IMR-90 (cell line): ENCODE results near the gene CNP. TPM values are rescaled to one million over a fixed set of nuclear protein-coding genes. Genes with fewer than 3 reads are reported as not detected.

Experiments
- ATAC-seq: fragments of 200-7000 bp; cut with Tn5 transposase; 2 replicates; pipeline ENCODE4 v1.9.1; 2020; ENCODE audit warnings: low read depth, mild to moderate bottlenecking, moderate library complexity
- BruUV-seq: library from RNA; stranded (reverse); fragments of 400-500 nt; replicated peaks from 2 replicates; lab custom pipeline; 2021; lab: Mats Ljungman, UMichigan
- CTCF ChIA-PET: fragments of 300-600 bp; formaldehyde crosslinking; extraction: SDS; loops from one replicate; lab custom pipeline; 2021; ENCODE audit warnings: antibody characterized with exemption; lab: Yijun Ruan, JAX
- POLR2A ChIA-PET: fragments of 300-600 bp; sonication (Branson Sonifier 250); formaldehyde crosslinking; loops from one replicate; lab custom pipeline; 2022; ENCODE audit warnings: antibody characterized with exemption; ENCODE audit not compliant: unreplicated experiment; lab: Charles Lee
- DNase-seq: peaks from one replicate; pipeline ENCODE4 v3.0.0; 2013
- H2AFZ ChIP-seq: replicated peaks from 2 replicates; pipeline ENCODE3; 2013; ENCODE audit warnings: low read length, mild to moderate bottlenecking; ENCODE audit not compliant: poor library complexity
- H2AK5ac ChIP-seq: 2 replicates; pipeline ENCODE4 v1.6.1; 2013; ENCODE audit warnings: low read depth, low read length, inconsistent platforms
- H2AK9ac ChIP-seq: replicated peaks from 2 replicates; pipeline ENCODE3; 2013; ENCODE audit warnings: mild to moderate bottlenecking, low read depth, low read length, moderate library complexity; ENCODE audit not compliant: poor library complexity
- H2BK120ac ChIP-seq: 2 replicates; pipeline ENCODE4 v1.6.1; 2013; ENCODE audit warnings: low read depth, low read length, inconsistent platforms
- H2BK15ac ChIP-seq: 3 replicates; pipeline ENCODE4 v1.6.1; 2013; ENCODE audit warnings: low read depth, low read length, inconsistent platforms
- H2BK20ac ChIP-seq: 2 replicates; pipeline ENCODE4 v1.6.1; 2013; ENCODE audit warnings: low read depth, mild to moderate bottlenecking, inconsistent platforms, low read length, moderate library complexity
- H2BK5ac ChIP-seq: 2 replicates; pipeline ENCODE4 v1.6.1; 2013; ENCODE audit warnings: mild to moderate bottlenecking, low read depth, low read length, inconsistent platforms; ENCODE audit not compliant: poor library complexity, severe bottlenecking
- H3K14ac ChIP-seq: replicated peaks from 2 replicates; pipeline ENCODE4 v1.6.1; 2013; ENCODE audit warnings: low read depth, low read length, inconsistent platforms
- H3K18ac ChIP-seq: 2 replicates; pipeline ENCODE4 v1.6.1; 2013; ENCODE audit warnings: low read depth, low read length, control low read depth
- H3K23ac ChIP-seq: 2 replicates; pipeline ENCODE4 v1.6.1; 2013; ENCODE audit warnings: low read depth, low read length, inconsistent platforms
- H3K27ac ChIP-seq: 2 replicates; pipeline ENCODE4 v1.5.1; 2013; ENCODE audit warnings: mild to moderate bottlenecking, control low read depth, low read length; ENCODE audit not compliant: insufficient read depth
- H3K27me3 ChIP-seq: 2 replicates; pipeline ENCODE4 v1.6.1; 2013; ENCODE audit warnings: low read length; ENCODE audit not compliant: control insufficient read depth, insufficient read depth
- H3K36me3 ChIP-seq: 2 replicates; pipeline ENCODE4 v1.6.1; 2013; ENCODE audit warnings: low read length, mixed read lengths; ENCODE audit not compliant: control insufficient read depth, insufficient read depth
- H3K4ac ChIP-seq: 2 replicates; pipeline ENCODE4 v1.6.1; 2013; ENCODE audit warnings: low read depth, low read length, inconsistent platforms
- H3K4me1 ChIP-seq: 2 replicates; pipeline ENCODE4 v1.6.1; 2013; ENCODE audit warnings: low read length, mixed read lengths; ENCODE audit not compliant: control insufficient read depth, insufficient read depth
- H3K4me2 ChIP-seq: 2 replicates; pipeline ENCODE4 v1.6.1; 2013; ENCODE audit warnings: low read depth, mild to moderate bottlenecking, control low read depth, low read length, moderate library complexity
- H3K4me3 ChIP-seq: 2 replicates; pipeline ENCODE4 v1.5.1; 2013; ENCODE audit warnings: low read depth, mild to moderate bottlenecking, control low read depth, low read length, moderate library complexity; ENCODE audit not compliant: insufficient read depth
- H3K56ac ChIP-seq: 2 replicates; pipeline ENCODE4 v1.6.1; 2013; ENCODE audit warnings: low read length, inconsistent platforms; ENCODE audit not compliant: insufficient read depth; ENCODE audit errors: extremely low read depth
- H3K79me1 ChIP-seq, 2 experiments: 2 replicates each; pipeline ENCODE4 v1.6.1; 2013; ENCODE audit warnings: low read length in 2 of 2, inconsistent platforms in 1 of 2, low read depth in 1 of 2
- H3K9ac ChIP-seq: 2 replicates; pipeline ENCODE4 v1.6.1; 2013; ENCODE audit warnings: low read depth, low read length, control low read depth
- H3K9me1 ChIP-seq: 2 replicates; pipeline ENCODE4 v1.6.1; 2013; ENCODE audit warnings: low read length, inconsistent platforms; ENCODE audit not compliant: insufficient read depth
- H3K9me3 ChIP-seq: 2 replicates; pipeline ENCODE4 v1.6.1; 2013; ENCODE audit warnings: low read length; ENCODE audit not compliant: control insufficient read depth, insufficient read depth
- H4K20me1 ChIP-seq: 2 replicates; pipeline ENCODE4 v1.6.1; 2013; ENCODE audit warnings: low read length, inconsistent platforms; ENCODE audit not compliant: insufficient read depth
- H4K5ac ChIP-seq: 2 replicates; pipeline ENCODE4 v1.6.1; 2013; ENCODE audit warnings: mild to moderate bottlenecking, low read depth, low read length, control low read depth
- H4K8ac ChIP-seq, 2 experiments: 2 replicates each; pipeline ENCODE4 v1.6.1; 2013; ENCODE audit warnings: low read depth in 2 of 2, low read length in 2 of 2, control low read depth in 1 of 2, inconsistent platforms in 1 of 2
- H4K91ac ChIP-seq: 2 replicates; pipeline ENCODE4 v1.6.1; 2013; ENCODE audit warnings: low read depth, low read length, inconsistent platforms; ENCODE audit not compliant: insufficient read depth
- BHLHE40 ChIP-seq: fragments of 150-350 bp; IDR thresholded peaks from 2 replicates; pipeline ENCODE4 v1.6.1; 2016; ENCODE audit warnings: mild to moderate bottlenecking, low read depth, low read length
- CEBPB ChIP-seq: IDR thresholded peaks from 2 replicates; pipeline ENCODE4 v1.6.1; 2012; ENCODE audit warnings: low read depth, low read length, improper control_type of control experiment
- CHD1 ChIP-seq: IDR thresholded peaks from 2 replicates; pipeline ENCODE4 v1.6.1; 2012; ENCODE audit warnings: low read depth, low read length, improper control_type of control experiment
- FOS ChIP-seq: fragments of 150-350 bp; IDR thresholded peaks from 2 replicates; pipeline ENCODE4 v1.6.1; 2016; ENCODE audit warnings: low read depth, low read length
- MAFK ChIP-seq: IDR thresholded peaks from 2 replicates; pipeline ENCODE4 v1.6.1; 2012; ENCODE audit warnings: low read depth, low read length, improper control_type of control experiment
- MAZ ChIP-seq: IDR thresholded peaks from 2 replicates; pipeline ENCODE4 v1.6.1; 2012; ENCODE audit warnings: low read depth, mild to moderate bottlenecking, low read length, improper control_type of control experiment, moderate library complexity, borderline replicate concordance
- MXI1 ChIP-seq: IDR thresholded peaks from 2 replicates; pipeline ENCODE4 v1.6.1; 2012; ENCODE audit warnings: low read depth, mild to moderate bottlenecking, low read length, moderate library complexity, borderline replicate concordance
- NFE2L2 ChIP-seq: fragments of 150-350 bp; IDR thresholded peaks from 2 replicates; pipeline ENCODE4 v1.6.1; 2016; ENCODE audit warnings: low read depth, mild to moderate bottlenecking, low read length
- POLR2A ChIP-seq: IDR thresholded peaks from 2 replicates; pipeline ENCODE4 v1.6.1; 2012; ENCODE audit warnings: mild to moderate bottlenecking, low read depth, low read length
- RAD21 ChIP-seq: IDR thresholded peaks from 2 replicates; pipeline ENCODE4 v1.6.1; 2012; ENCODE audit warnings: low read length, improper control_type of control experiment
- RCOR1 ChIP-seq: IDR thresholded peaks from 2 replicates; pipeline ENCODE4 v1.6.1; 2012; ENCODE audit warnings: mild to moderate bottlenecking, low read length, improper control_type of control experiment; ENCODE audit not compliant: insufficient replicate concordance
- RFX5 ChIP-seq: IDR thresholded peaks from 2 replicates; pipeline ENCODE4 v1.8.0; 2012; ENCODE audit warnings: low read depth, mild to moderate bottlenecking, low read length, moderate library complexity
- SMC3 ChIP-seq: fragments of 150-350 bp; IDR thresholded peaks from 2 replicates; pipeline ENCODE4 v1.6.1; 2016; ENCODE audit warnings: low read depth, mild to moderate bottlenecking, antibody characterized with exemption, low read length, moderate library complexity
- WGBS, 2 experiments: methylation state at CpG; one replicate each; pipeline versions ENCODE4 v1.1.5 to v1.1.7; 2013; ENCODE audit warnings: missing lambda C conversion rate in 2 of 2; ENCODE audit not compliant: insufficient read length in 1 of 2; ENCODE audit errors: extremely low coverage in 2 of 2; 5-methylcytosine and 5-hydroxymethylcytosine counted together
- dilution Hi-C: fragments of 300-500 bp; cut with HindIII; formaldehyde crosslinking; loops from one replicate; pipeline ENCODE4 v1.14.3; 2018; ENCODE audit warnings: low sequenced_read_pairs; ENCODE audit not compliant: unreplicated experiment
- in situ Hi-C: fragments of 300-500 bp; cut with MboI; formaldehyde crosslinking; loops from 3 replicates; pipeline ENCODE4 v1.14.3; 2019; ENCODE audit warnings: low sequenced_read_pairs, inconsistent platforms, mixed read lengths
- intact Hi-C: fragments of 100-400 bp; cut with micrococcal nuclease; formaldehyde crosslinking; loops from 2 replicates; pipeline ENCODE4 v1.10.0; 2022
- polyA plus RNA-seq, 3 experiments: library from polyadenylated mRNA; depleted of rRNA; stranded (reverse); fragments of >200 nt; gene quantifications; 2 replicates each; pipeline ENCODE4 v1.2.3, GENCODE V29; 2012; ENCODE audit warnings: low replicate concordance in 1 of 3
- total RNA-seq: library from RNA; depleted of rRNA; stranded (reverse); fragments of >200 nt; gene quantifications from 2 replicates; pipeline ENCODE4 v1.2.3, GENCODE V29; 2012
- TF ChIP-seq, protein P1 (sequence below): fragments of 150-350 bp; IDR thresholded peaks from 2 replicates; pipeline ENCODE4 v1.6.1; 2016; ENCODE audit warnings: low read depth, mild to moderate bottlenecking, low read length, moderate library complexity, borderline replicate concordance

Gene CNP
- total and polyA plus RNA-seq, 2 of the 4 experiments (the other 2 are of a cell fraction) = 45.5 to 46.4 TPM

DNA sequence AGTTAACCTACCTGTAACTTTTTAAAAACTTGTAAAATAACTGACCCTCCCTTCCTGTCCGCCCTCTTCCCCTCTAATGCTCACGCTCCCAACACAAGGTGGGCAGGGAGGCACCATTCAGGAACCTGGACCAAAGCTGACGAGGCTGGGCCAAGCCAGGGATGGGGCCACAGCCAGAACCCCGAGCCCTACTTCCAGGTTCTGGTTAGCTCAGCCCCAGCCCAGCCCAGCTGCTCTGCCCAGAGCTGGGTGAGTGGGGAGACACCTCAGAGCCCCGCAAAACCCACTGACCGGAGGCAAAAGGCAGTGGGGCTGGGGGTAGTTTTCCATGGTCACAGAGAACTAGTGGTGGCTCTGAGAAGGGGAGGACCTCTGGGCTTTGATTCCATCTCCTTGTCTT lies 7.4 kb downstream of the CNP start (continued):
- TF ChIP-seq MAZ (no peak), FOS (no peak)

DNA sequence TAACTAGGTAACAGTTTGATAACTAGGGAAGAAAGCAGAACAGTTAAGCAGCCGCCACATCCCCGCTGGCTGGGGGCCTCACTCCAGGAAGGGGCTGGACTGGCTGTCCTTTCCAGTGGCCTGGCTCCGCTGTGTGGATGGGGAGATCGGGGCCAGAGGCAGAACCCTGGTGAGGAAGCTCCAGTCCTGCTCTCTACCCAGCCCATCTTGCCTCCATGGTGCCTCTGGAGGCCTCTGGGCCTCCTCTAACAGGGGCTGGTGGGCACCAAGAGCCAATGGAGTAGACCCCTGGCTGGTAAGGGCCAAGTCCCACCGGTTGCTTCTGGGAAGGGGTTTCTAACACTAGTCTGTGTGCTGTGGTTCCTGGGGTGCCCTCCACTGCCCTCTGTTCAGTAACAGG lies 8.1 kb downstream of the CNP start:
- Histone ChIP-seq H3K9me3 (no peaks in the 10 kb centered on the region), H3K27me3 (no peaks in the 10 kb centered on the region), H2BK20ac (no peak overlapping the region), H3K36me3 (peaks cover 69% of the 10 kb centered on the region), H2AK9ac (no peak overlapping the region), H3K79me1 (peaks cover 20 to 62% of the 10 kb centered on the region in 2 experiments), H3K4me1 (no peaks in the 10 kb centered on the region; the same call in 1 of the 2 replicates), H4K91ac (no peak overlapping the region), H3K9ac (no peak overlapping the region), H3K4ac (no peak overlapping the region), H2BK5ac (no peak overlapping the region), H4K8ac (no peak overlapping the region), H3K27ac (no peak overlapping the region), H3K23ac (no peak overlapping the region), H3K4me3 (no peak overlapping the region), H4K5ac (no peak overlapping the region), H3K56ac (no peak overlapping the region), H4K20me1 (peaks cover 48% of the 10 kb centered on the region), H3K14ac (no peak overlapping the region), H3K9me1 (peaks cover 5% of the 10 kb centered on the region; the same call in 1 of the 2 replicates), H2AK5ac (no peak overlapping the region), H2BK15ac (no peak overlapping the region), H2BK120ac (no peak overlapping the region), H3K4me2 (no peak overlapping the region), H3K18ac (no peak overlapping the region), H2AFZ (no peak overlapping the region)
- dilution Hi-C loops (no loop called here), in situ Hi-C loops (no loop called here), intact Hi-C loops (no loop called here)
- no peak for TF ChIP-seq POLR2A
- TF ChIP-seq RAD21 = no peak
- no peak for TF ChIP-seq MAZ
- no peak for TF ChIP-seq MAFK
- TF ChIP-seq CHD1 = no peak
- no peak for TF ChIP-seq NFE2L2
- no peak for TF ChIP-seq SMC3
- TF ChIP-seq CEBPB = no peak
- TF ChIP-seq MXI1 = no peak
- TF ChIP-seq RFX5 = no peak
- TF ChIP-seq, protein P1, sequence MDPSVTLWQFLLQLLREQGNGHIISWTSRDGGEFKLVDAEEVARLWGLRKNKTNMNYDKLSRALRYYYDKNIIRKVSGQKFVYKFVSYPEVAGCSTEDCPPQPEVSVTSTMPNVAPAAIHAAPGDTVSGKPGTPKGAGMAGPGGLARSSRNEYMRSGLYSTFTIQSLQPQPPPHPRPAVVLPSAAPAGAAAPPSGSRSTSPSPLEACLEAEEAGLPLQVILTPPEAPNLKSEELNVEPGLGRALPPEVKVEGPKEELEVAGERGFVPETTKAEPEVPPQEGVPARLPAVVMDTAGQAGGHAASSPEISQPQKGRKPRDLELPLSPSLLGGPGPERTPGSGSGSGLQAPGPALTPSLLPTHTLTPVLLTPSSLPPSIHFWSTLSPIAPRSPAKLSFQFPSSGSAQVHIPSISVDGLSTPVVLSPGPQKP = no peak
- no peak for TF ChIP-seq BHLHE40
- no peak for TF ChIP-seq RCOR1
- DNase-seq (no peak), ATAC-seq (no peak)
- ChIA-PET POLR2A (no interaction called here), CTCF (no interaction called here)
- no TSS peak for BruUV-seq
- no CpG with 5 or more reads among the region's 5 CpGs for WGBS, 2 experiments
